ENCODE measurements around the gene CDC42SE1.
"Not testable (repeated sequence)": the region's sequence is repeated elsewhere in the genome, so short reads cannot be mapped to it uniquely, and the experiment has no call there.

CDC42SE1 gene

GRCh38 chr1:151059109-151060006, at the start of gene CDC42SE1:
CDC42SE1 (minus strand) TSS chr1:151059622; CDS start chr1:151055730, 3,892 bp downstream.
- DNase-seq (ENCODE audit: low read depth) = peak; percentile 83

- no peak for DNase-seq (ENCODE audit: low read depth)
Observed at GRCh38 chr1:151108331-151108730, 48.9 kb upstream of the CDC42SE1 start.

- DNase-seq (ENCODE audit: low read depth) = no peak
Observed at GRCh38 chr1:151106894-151107293, 47.5 kb upstream of the CDC42SE1 start.

GRCh38 chr1:151104630-151105029, 45.2 kb upstream of the CDC42SE1 start:
- no peak for DNase-seq (ENCODE audit: low read depth)

GRCh38 chr1:151098126-151098525, 38.7 kb upstream of the CDC42SE1 start:
- DNase-seq (ENCODE audit: low read depth) = no peak

- not testable (repeated sequence) for DNase-seq (ENCODE audit: low read depth)
Observed at GRCh38 chr1:151097426-151097825, 38.0 kb upstream of the CDC42SE1 start.

GRCh38 chr1:151085953-151086559, 26.6 kb upstream of the CDC42SE1 start:
- DNase-seq (ENCODE audit: low read depth) = no peak

- no peak for DNase-seq (ENCODE audit: low read depth)
Observed at GRCh38 chr1:151072224-151072623, 12.8 kb upstream of the CDC42SE1 start.

GRCh38 chr1:151070474-151071276, 11.3 kb upstream of the CDC42SE1 start, which contains the start of gene GABPB2:
GABPB2 (plus strand) TSS chr1:151070761; CDS start chr1:151088190, 17,429 bp downstream.
- peak; percentile 98 for DNase-seq (ENCODE audit: low read depth)

GRCh38 chr1:151069103-151069486, 9.7 kb upstream of the CDC42SE1 start:
- no peak for DNase-seq (ENCODE audit: low read depth)

GRCh38 chr1:151067185-151067584, 7.8 kb upstream of the CDC42SE1 start:
- DNase-seq (ENCODE audit: low read depth) = no peak

GRCh38 chr1:151065089-151065645, 5.7 kb upstream of the CDC42SE1 start:
- DNase-seq (ENCODE audit: low read depth) = no peak

- peak; percentile 96 for DNase-seq (ENCODE audit: low read depth)
Observed at GRCh38 chr1:151062741-151063371, 3.4 kb upstream of the CDC42SE1 start.

GRCh38 chr1:151061704-151062103, 2.3 kb upstream of the CDC42SE1 start:
- DNase-seq (ENCODE audit: low read depth) = no peak

- no peak for DNase-seq (ENCODE audit: low read depth)
Observed at GRCh38 chr1:151060657-151061421, 1.4 kb upstream of the CDC42SE1 start.

GRCh38 chr1:151060007-151060656, 710 bp upstream of the CDC42SE1 start, which contains the start of gene MLLT11:
MLLT11 (plus strand) TSS chr1:151060397; CDS start chr1:151067225, 6,828 bp downstream.
- DNase-seq (ENCODE audit: low read depth) = peak; percentile 79

- no peak for DNase-seq (ENCODE audit: low read depth)
Observed at GRCh38 chr1:151058692-151059091, 730 bp downstream of the CDC42SE1 start.

GRCh38 chr1:151056149-151056548, 3.3 kb downstream of the CDC42SE1 start:
- DNase-seq (ENCODE audit: low read depth) = no peak

- DNase-seq (ENCODE audit: low read depth) = no peak
Observed at GRCh38 chr1:151055581-151055980, 3.8 kb downstream of the CDC42SE1 start.

GRCh38 chr1:151054971-151055547, 4.4 kb downstream of the CDC42SE1 start:
- no peak for DNase-seq (ENCODE audit: low read depth)

Data from amniotic epithelial cell (primary cell).